ENCODE results near the gene ADH7.
"Not testable (repeated sequence)": the region's sequence is repeated elsewhere in the genome, so short reads cannot be mapped to it uniquely, and the experiment has no call there.

Gene ADH7

GRCh38 chr4:99377341-99377740 is 57.8 kb downstream of the ADH7 start:
- DNase-seq, result not testable (repeated sequence)

GRCh38 chr4:99372464-99372863 is 62.7 kb downstream of the ADH7 start:
- DNase-seq, result not testable (repeated sequence)

DNA sequence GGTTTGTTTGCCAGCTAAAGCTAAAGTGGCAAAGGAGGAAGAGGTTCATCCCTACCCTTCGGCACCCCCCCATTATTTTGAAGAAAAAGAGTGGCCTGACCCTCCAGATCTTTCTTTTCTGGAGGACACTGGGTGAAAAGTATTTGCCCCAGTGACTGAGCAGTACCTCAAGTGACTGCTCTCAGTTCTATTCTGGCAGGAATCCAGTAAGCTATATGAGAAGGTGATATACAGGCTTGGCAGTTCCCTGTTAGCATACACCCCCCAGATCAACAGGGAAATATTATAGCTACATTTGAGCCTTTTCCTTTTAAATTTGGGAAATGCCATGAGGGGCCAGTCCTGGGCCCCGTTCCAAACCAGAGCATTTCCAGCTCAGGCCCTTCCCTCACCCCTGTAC is 67.3 kb downstream of the ADH7 start:
- not testable (repeated sequence) for DNase-seq

- DNase-seq, result no peak
These were observed 68.7 kb downstream of the ADH7 start for GRCh38 chr4:99366491-99366890.

GRCh38 chr4:99362768-99363167 is 72.4 kb downstream of the ADH7 start:
- DNase-seq, result no peak

Measured in activated naive CD4-positive, alpha-beta T cell (primary cell).